GM21381 (cell line): ENCODE results near the gene SHC2.

ENCODE experiments used
- ATAC-seq: cut with Tn5 transposase; IDR thresholded peaks from one replicate; pipeline ENCODE4 v1.9.1; 2021; ENCODE audit warnings: mild to moderate bottlenecking, moderate library complexity; ENCODE audit not compliant: unreplicated experiment

The SHC2 gene

DNA sequence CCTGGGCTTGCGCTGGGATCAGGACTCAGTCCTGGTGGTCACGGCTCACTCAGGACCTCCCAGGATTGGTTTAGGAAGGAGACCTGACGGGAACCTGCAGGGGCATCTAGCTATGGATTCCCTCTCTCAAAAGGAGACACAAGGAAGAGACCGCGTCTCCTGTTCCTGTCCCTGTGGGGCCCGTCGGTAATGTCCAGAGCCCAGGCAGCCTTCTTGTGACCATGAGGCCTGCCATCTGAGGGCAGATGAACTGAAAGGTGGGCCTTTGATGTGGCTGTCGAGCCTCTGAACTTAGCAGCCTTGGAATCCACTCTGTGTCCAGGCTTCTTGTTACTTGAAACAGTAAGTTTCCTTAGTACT, 84.7 kb downstream of the SHC2 start:
- no peak for ATAC-seq

DNA sequence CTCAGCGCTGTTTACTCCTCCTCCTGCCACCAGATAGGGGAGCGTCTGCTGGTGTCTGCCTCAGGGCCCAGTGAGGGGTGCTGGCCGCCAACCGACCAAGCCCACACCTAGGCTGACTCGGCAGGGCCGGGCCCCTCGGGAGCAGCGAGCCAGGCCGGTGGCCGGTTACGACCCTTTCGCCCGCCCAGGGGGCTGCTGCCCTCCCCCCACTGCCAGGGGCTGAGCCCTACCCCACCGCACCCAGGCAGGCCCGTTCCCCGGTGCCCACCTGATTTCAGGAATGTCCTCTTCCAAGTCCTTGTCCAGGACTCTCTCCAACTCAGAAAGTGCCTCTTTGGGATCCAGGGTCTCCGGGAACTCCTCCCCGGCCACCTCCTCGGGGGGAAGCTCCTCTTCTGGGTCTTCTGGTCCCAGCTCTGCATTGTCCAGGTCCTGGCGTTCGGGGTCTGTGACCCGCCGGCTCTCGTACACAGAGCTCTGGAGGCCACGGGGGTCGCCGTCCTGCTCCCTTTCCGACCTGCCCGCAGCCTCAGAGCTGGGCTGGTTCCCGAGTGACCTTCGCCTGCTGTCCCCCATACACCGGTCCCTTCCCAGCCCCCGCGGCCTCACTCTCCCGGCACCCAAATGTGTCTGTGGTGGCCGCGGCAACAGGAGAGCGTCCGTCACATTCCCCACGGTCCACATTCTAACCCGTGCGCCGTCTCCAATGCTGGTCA, 85.3 kb downstream of the SHC2 start:
- no peak for ATAC-seq

DNA sequence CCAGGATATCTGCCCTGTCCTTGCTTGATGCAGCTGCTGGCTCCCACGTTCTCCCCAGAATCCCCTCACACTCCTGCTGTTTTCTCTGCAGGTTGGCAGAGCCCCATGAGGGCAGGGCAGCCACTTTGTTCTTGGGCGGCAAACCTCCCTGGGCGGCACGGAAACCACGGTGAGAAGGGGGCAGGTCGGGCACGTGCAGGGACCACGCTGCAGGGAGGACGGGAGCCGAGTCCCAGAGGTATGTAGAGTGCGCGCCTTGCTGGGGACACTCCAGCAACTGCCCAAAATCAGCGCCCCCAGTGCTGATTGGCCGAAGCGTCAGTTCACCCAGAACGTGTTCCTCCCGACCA, 86.0 kb downstream of the SHC2 start:
- no peak for ATAC-seq

DNA sequence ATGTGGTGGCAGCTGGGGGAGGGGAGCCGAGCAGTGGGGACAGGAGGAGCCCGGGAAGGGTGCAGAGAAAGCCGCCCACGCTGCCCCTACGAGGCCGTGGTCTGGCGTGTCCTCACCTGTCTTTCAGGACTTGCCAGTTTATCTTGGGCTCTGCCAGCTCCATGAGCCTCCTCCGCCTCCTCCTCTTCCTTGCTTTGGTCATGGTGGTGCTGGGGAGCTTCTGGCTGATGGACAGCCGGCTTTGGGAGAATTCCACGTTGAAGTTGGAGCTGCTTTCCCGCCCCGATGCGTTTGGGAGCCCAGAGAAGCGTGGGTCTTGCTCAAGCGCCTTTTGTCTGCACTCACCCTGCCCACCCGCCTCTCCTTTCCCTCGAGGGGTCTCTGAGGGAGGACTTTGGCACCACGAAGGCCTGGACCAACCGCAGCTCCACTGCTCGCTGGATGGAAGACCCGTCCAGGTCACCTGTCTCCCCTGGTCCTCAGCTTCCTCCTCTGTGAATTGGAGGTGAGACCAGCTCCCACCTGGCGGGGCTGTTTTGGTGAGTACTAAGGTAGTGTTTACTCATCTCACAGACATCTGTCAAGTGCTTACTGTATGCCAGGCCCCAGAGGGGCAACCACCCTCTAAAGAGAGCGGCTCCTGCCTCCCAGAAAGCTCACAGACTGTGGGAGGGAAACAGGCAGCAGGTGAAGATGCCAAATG, 86.5 kb downstream of the SHC2 start:
- no peak for ATAC-seq

DNA sequence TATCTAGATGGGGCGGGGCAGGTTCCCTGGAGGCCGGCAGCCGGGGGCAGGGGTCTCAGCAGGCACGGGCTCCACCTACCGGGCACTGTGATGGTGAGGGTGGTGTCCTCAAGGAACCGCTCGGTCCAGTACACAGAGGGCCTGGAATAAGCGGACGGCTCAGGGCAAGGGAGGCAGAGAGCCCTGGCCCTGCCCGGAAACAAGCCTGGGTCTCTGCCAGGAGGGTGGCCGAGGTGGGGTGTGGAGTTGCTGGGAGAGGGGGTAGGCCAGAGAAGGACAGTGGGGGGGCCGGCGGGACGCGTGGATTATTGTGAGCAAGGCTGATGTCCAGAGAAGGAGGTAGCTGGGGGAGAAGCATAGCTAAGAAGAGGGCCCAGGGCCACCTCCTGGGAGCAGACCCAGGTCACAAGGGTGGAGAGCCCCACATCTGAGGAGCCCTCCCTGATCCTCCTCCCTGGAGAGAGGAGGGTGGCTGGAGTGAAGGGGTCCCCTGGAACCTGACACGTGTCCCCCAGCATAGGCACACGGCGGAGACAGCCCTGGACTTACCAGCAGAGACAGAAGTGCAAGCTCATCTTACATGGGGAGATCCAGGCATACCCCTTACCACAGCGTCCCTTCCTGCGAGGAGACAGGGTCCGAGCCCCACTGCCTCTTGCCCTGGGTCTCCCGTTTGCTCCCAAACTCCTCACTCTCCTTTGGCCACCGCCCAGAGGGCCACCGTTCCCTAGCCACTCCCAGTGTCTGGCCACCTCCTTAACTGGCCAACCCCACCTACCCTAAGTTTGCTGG, 87.2 kb downstream of the SHC2 start:
- ATAC-seq: no peak

DNA sequence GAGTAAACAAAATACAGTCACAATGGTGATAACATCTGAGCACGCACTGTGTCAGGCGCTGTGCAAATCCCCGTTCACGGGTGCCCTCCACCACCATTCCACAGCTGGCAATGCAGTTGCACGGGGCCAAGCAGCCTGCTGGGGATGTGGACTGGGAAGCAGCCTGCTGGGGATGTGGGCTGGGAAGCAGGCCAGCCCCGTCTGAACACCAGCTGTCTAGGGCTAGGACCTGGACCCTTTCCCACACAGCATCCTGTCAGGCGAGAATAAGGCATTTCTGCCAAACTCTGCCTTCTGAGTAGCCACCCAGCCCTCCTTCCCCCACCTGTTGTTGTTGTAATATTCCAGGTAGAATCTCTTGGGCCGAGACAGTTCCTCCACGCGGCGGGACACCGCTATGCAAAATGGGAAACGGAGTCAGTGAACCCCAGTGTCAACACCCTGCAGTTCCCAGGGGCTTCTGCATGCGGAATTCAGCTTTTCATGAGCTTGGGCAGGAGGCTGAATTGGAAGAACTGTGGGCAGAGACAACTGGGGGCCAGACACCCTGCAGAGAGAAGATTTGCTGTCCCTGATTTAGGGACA, 88.4 kb downstream of the SHC2 start:
- ATAC-seq: no peak

DNA sequence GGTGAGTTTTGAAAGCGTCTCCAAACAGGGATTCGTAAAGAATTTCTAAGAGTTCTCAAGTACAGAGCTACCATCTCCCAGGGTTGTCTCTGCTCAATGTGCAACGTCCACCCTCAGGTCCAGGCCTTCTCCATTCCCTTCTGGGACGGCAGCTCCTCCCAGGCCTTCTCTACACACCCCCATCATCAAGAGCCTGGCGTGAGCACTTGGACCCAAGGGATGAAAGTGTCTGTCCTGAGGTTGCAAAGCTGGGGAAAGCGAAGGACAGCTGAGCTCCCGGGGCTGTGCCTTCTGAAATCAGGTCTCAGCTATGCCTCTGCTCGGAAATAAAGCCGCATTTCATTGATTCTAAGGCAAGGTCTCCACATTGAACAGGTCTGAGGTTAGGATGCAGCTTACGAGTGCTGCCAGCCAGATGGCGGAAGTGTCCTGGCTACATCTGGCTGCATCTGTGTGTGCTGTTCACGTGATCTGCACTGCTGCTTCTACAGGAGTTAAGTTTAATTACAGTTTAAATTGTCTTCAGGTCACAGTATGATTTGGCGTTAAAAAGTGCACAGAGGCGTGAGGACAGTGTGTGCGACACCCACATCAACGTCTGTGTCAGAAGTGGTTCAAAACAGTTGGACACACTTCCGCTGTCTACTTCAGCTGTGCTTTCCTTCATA, 89.2 kb downstream of the SHC2 start:
- ATAC-seq: no peak

DNA sequence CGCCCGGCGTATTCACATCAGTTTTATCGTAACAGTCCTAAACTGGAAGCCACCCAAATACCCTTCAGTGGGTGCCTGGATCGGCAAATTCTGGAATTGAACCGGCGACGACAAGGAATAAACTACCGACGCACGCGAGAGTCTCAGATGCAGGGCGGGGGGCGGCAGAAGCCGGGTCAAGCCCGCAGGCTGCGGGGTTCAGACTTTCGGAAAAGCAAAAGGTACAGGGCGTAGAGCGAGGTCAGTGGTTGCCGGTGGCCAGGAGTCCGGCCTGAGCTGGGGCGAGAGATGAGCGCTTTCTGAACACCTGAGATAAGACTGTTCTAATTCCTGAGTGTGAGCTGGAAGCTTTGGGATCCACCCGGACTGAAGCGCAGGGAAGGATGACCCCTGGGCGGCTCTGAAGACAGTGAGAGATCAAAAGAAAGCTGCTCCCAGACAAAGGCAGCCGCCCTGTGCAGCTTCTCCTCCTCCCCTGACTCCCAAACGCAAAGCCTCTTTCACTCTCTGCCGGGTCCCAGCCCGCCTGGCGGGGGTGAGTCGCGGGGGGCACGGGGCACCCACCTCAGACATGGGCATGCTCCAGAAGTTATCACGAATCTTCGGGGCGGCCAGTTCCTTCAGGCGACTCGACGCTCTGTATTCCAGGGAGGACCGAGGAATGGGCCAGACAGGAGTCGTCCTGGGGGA, 90.0 kb downstream of the SHC2 start:
- ATAC-seq: no peak

DNA sequence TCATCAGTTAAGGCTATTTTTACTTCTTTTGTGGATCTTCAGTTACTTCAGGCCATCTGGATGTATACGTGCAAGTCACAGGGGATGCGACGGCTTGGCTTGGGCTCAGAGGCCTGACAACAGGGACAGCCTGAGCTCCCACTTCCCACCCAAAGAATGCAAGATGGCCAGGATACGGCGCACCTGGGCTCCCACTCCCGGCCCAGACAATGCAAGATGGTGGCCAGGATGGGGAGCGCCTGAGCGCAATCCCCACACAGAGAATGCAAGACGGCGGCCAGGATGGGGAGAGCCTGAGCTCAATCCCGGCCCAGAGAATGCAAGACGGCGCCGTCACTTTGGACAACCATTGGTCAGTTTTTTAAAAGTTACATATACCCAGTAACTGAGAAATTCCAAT, 91.0 kb downstream of the SHC2 start:
- no peak for ATAC-seq

DNA sequence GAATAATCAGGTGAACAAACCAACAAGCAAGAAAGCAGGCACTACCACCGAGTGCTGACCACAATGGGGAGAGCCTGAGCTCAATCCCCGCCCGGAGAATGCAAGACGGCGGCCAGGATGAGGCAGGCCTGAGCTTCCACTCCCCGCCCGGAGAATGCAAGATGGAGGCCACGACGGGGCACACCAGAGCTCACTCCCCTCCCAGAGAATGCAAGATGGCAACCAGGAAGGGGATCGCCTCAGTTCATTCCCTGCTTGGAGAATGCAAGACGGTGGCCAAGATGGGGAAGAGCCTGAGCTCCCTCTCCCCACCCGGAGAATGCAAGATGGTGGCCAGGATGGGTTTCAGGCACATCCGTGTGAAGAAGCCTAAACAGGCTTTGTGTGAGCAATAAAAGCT, 91.6 kb downstream of the SHC2 start:
- ATAC-seq: no peak

DNA sequence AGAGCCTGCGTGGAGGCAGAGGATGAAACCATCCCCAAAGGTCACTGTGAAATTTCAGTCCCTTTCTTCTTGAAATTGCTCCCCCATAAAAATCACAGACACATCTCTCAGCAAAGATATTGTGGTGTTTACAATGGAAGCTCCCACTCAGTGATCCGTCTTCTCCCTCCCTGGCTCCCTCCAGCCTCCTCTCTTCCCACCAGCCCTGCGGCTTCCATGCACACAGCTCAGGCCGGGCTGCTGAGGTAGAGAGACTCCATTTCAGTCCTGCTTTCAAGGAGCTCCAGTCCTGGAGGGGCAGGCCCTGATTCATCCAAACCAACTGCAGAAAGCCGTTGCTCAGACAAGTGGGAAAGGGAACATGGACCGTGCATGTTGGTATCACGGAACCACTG, 92.2 kb downstream of the SHC2 start:
- no peak for ATAC-seq

DNA sequence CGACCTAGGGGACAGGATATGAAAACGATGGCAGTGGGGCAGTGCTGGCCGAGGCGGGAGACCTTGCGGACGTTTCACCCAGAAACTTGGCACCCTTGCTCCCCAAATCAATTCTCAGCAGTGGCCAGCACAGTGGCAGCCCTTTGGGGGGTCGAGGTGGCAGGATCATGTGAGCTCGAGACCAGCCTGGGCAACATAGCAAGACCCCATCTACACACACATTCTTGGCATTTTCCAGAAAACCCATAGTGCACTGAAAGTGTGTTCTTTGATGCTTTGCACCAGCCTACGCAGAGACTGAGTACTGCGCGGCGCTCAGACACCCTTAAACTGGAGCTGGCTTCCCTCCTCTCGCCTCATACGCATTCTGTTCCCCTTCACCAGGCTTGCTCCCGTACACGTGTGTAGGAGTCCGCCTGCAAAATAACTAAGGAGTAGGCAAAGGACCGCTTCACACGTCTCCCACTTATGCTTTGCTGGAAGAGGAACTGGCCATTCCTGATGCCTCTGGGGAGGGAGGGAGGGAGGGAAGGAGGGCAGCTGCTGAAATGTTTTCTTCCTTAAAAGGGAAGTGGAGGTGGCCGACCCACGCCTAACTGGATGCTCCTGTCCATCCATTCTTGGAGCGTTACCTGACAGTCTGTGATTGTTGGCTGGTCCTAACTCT, 92.7 kb downstream of the SHC2 start:
- no peak for ATAC-seq

DNA sequence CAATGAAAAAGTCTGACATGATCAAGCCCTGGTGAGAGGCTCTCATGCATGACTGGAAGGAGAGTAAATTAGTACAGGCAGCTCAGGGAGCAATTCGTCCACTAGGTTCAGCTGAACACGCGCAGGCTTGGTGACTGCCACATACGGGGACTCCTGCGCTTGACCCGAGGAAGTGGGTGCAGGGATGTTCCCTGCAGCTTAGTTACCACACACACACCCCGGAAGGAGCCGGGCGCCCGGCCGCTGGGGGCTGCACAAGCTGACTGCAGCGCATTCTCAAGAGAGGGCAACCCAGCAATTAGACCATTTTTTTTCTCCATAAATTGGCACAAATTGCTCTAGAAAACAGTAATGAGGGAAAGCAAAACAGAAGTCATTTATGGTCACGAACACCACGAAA, 93.3 kb downstream of the SHC2 start:
- ATAC-seq: no peak

DNA sequence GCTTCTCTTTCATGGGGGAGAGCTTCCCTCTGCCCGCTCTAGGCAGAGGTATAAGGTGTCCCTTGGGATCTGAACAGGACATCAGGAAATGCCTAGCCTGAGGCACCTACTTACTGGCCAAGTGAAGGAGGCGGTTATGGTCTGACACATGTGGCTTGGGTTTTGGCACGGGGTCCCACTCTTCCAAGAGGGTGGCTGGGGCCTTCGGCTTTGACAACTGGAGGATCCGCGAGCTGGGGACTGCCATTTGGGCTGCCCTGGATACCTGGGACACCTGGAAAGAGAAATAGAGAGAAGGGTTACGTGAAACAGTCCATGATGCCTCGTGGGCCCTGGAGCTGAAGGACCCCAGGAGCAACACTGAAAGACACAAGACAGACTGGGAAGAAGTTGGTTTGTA, 93.9 kb downstream of the SHC2 start:
- ATAC-seq: no peak
